Cardiac fibroblast (primary cell): ENCODE results near the gene GALNT14.

Experiments
- DNase-seq, 2 donors: peaks; one replicate each; pipeline versions ENCODE4 v3.0.0 to v3.0.0-alpha.2; 2010; ENCODE audit warnings: low read depth in 2 of 2
- H3K4me3 ChIP-seq, 2 donors: replicated peaks in 1 of 2; 1 replicate in 1 of 2; 2 replicates in 1 of 2; pipeline ENCODE4 v1.5.1; 2011; ENCODE audit warnings: low read depth in 2 of 2, low read length in 2 of 2, mild to moderate bottlenecking in 2 of 2, moderate library complexity in 1 of 2
- CTCF ChIP-seq: IDR thresholded peaks from one replicate; pipeline ENCODE4 v1.5.1; 2011; ENCODE audit warnings: low read depth, mild to moderate bottlenecking, low read length, inconsistent platforms

GALNT14 gene

GRCh38 chr2:31089645-31090044 lies 48.6 kb downstream of the GALNT14 start:
- no peak overlapping the region for H3K4me3 ChIP-seq
- TF ChIP-seq CTCF, result no peak
- no peak for DNase-seq

GRCh38 chr2:31088504-31089195 lies 49.6 kb downstream of the GALNT14 start:
- no peak for TF ChIP-seq CTCF

GRCh38 chr2:31087491-31087890 lies 50.7 kb downstream of the GALNT14 start:
- TF ChIP-seq CTCF, result no peak
- no peak for DNase-seq

More at GRCh38 chr2:31088504-31089195, 49.6 kb downstream of the GALNT14 start:
- no peak overlapping the region for H3K4me3 ChIP-seq
- no peak for DNase-seq

GRCh38 chr2:31086590-31086989 lies 51.6 kb downstream of the GALNT14 start:
- TF ChIP-seq CTCF, result no peak

More at GRCh38 chr2:31087491-31087890, 50.7 kb downstream of the GALNT14 start:
- H3K4me3 ChIP-seq, result no peak overlapping the region

DNA sequence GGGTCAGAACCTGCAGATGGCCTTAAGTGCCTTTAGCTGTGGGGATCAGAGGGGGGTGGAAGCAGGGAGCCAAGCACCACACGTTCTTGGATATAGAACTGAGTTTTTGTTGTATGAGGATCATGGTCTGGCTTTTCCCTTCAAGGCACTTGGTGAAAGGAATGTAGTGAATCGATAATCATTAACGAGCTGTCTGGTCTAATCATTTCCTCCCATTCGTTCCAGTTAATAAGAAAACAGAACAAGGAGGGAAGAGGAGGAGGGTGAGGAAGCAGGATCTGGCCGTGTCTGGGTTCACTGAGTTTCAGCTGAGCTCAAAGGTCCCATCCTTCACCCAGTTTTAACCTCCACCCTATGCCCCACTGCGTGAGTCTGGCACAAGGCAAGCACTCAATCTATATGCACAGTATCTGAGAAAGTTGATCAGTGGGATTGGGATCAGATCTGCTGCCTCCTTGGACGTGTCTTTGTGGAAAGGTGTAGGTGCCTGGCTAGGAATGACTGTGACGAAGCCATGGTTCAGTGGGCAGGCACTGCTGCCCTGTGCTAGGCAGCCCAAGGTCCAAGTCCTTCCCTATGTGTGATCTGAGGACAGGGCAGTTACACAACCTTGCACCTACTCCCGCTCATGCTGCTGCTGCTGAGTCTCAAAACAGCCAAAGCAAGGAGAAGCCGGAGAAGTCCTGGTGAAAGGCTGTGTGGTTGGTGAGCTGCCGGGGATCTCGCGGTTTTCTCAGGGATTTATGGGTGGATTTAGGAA lies 54.8 kb downstream of the GALNT14 start:
- H3K4me3 ChIP-seq, result no peak overlapping the region
- DNase-seq, result no peak
- TF ChIP-seq CTCF, result no peak

More at GRCh38 chr2:31086590-31086989, 51.6 kb downstream of the GALNT14 start:
- no peak for DNase-seq
- no peak overlapping the region for H3K4me3 ChIP-seq

DNA sequence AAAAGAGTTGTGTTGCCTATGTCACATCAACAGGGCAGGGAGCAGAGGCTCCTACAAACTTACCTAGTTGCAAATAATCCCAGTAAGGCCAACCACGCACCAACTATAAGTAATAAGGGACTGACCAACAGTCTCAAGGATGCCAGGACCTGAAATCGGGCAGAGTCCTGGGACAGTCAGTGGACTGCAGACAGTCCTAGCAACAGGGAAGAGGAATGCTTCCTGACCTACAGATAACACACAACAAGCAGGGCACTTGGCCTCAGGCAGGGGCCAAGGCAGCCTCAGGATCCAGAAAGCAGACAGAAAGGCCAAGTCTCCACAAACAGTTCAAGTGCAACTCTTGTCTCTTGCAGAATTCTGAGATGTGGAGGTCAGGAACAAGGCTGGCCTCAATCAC lies 56.2 kb downstream of the GALNT14 start:
- no peak for DNase-seq
- no peak overlapping the region for H3K4me3 ChIP-seq
- no peak for TF ChIP-seq CTCF
